Measurements from ENCODE around the gene MRPL44.

MRPL44 gene

GRCh38 chr2:223973606-223974005 is 16.3 kb downstream of the MRPL44 start:
- no peaks in the 10 kb centered on the region for H3K4me1 ChIP-seq (ENCODE audit: insufficient read depth, low read length, severe bottlenecking)
- H3K9me3 ChIP-seq (ENCODE audit: low read length) = no peaks in the 10 kb centered on the region
- no peak overlapping the region for H2AFZ ChIP-seq (ENCODE audit: low read length)
- H3K9me2 ChIP-seq (ENCODE audit: low read depth, low read length) = no peaks in the 10 kb centered on the region
- H3K27ac ChIP-seq (ENCODE audit: low read depth, low read length, poor library complexity, severe bottlenecking) = no peak overlapping the region
- no peaks in the 10 kb centered on the region for H3K27me3 ChIP-seq (ENCODE audit: insufficient read depth, low read length)
- H3K9ac ChIP-seq (ENCODE audit: low read length) = no peak overlapping the region
- no peak overlapping the region for H3K4me3 ChIP-seq (ENCODE audit: low read depth, low read length, poor library complexity, severe bottlenecking)
- no peaks in the 10 kb centered on the region for H4K20me1 ChIP-seq (ENCODE audit: insufficient read depth, low read length)
- peaks cover 4% of the 10 kb centered on the region; the same call in 1 of the 2 replicates for H3F3A ChIP-seq (ENCODE audit: insufficient read depth, low read length)
- H3K79me2 ChIP-seq (ENCODE audit: insufficient read depth, low read length) = no peaks in the 10 kb centered on the region
- H3K36me3 ChIP-seq (ENCODE audit: insufficient read depth, low read length) = peaks cover 3% of the 10 kb centered on the region; the same call in 1 of the 2 replicates
- H3K4me2 ChIP-seq (ENCODE audit: low read length) = no peak overlapping the region
- no peak for TF ChIP-seq CTCF (IDR thresholded peaks at IDR 0.05; ENCODE audit: low read length)
- no peak for TF ChIP-seq EZH2 (IDR thresholded peaks at IDR 0.05; ENCODE audit: borderline replicate concordance, low read length)

GRCh38 chr2:223976635-223977226 is 19.5 kb downstream of the MRPL44 start:
- H3K36me3 ChIP-seq (ENCODE audit: insufficient read depth, low read length) = no peaks in the 10 kb centered on the region
- H3K9me3 ChIP-seq (ENCODE audit: low read length) = no peaks in the 10 kb centered on the region
- no peaks in the 10 kb centered on the region for H3F3A ChIP-seq (ENCODE audit: insufficient read depth, low read length)
- no peak overlapping the region for H3K27ac ChIP-seq (ENCODE audit: low read depth, low read length, poor library complexity, severe bottlenecking)
- no peaks in the 10 kb centered on the region for H3K4me1 ChIP-seq (ENCODE audit: insufficient read depth, low read length, severe bottlenecking)
- no peak overlapping the region for H3K4me3 ChIP-seq (ENCODE audit: low read depth, low read length, poor library complexity, severe bottlenecking)
- H2AFZ ChIP-seq (ENCODE audit: low read length) = no peak overlapping the region
- no peaks in the 10 kb centered on the region for H4K20me1 ChIP-seq (ENCODE audit: insufficient read depth, low read length)
- no peak overlapping the region for H3K4me2 ChIP-seq (ENCODE audit: low read length)
- H3K9me2 ChIP-seq (ENCODE audit: low read depth, low read length) = no peaks in the 10 kb centered on the region
- TF ChIP-seq EZH2 (IDR thresholded peaks at IDR 0.05; ENCODE audit: borderline replicate concordance, low read length) (no peak), CTCF (IDR thresholded peaks at IDR 0.05; ENCODE audit: low read length) (no peak)
- H3K9ac ChIP-seq (ENCODE audit: low read length) = no peak overlapping the region
- no peaks in the 10 kb centered on the region; the same call in 1 of the 2 replicates for H3K27me3 ChIP-seq (ENCODE audit: insufficient read depth, low read length)
- H3K79me2 ChIP-seq (ENCODE audit: insufficient read depth, low read length) = no peaks in the 10 kb centered on the region

- no peaks in the 10 kb centered on the region for H3K4me1 ChIP-seq (ENCODE audit: insufficient read depth, low read length, severe bottlenecking)
- no peak overlapping the region for H3K9ac ChIP-seq (ENCODE audit: low read length)
- no peak overlapping the region for H3K27ac ChIP-seq (ENCODE audit: low read depth, low read length, poor library complexity, severe bottlenecking)
- H3K9me2 ChIP-seq (ENCODE audit: low read depth, low read length) = no peaks in the 10 kb centered on the region
- H3F3A ChIP-seq (ENCODE audit: insufficient read depth, low read length) = no peaks in the 10 kb centered on the region
- H3K9me3 ChIP-seq (ENCODE audit: low read length) = no peaks in the 10 kb centered on the region
- H3K27me3 ChIP-seq (ENCODE audit: insufficient read depth, low read length) = no peaks in the 10 kb centered on the region; the same call in 1 of the 2 replicates
- no peaks in the 10 kb centered on the region for H3K36me3 ChIP-seq (ENCODE audit: insufficient read depth, low read length)
- H3K4me3 ChIP-seq (ENCODE audit: low read depth, low read length, poor library complexity, severe bottlenecking) = no peak overlapping the region
- no peaks in the 10 kb centered on the region for H3K79me2 ChIP-seq (ENCODE audit: insufficient read depth, low read length)
- H4K20me1 ChIP-seq (ENCODE audit: insufficient read depth, low read length) = no peaks in the 10 kb centered on the region
- no peak overlapping the region for H3K4me2 ChIP-seq (ENCODE audit: low read length)
- TF ChIP-seq CTCF (IDR thresholded peaks at IDR 0.05; ENCODE audit: low read length) (no peak), EZH2 (IDR thresholded peaks at IDR 0.05; ENCODE audit: borderline replicate concordance, low read length) (no peak)
- no peak overlapping the region for H2AFZ ChIP-seq (ENCODE audit: low read length)
Observed at GRCh38 chr2:223978451-223978850, 21.2 kb downstream of the MRPL44 start.

Data from OCI-LY1 (cell line).